ENCODE data around the gene KNG1.

KNG1 gene

GRCh38 chr3:186724911-186725310 is 7.8 kb downstream of the KNG1 start:
- Histone ChIP-seq H3K27ac (replicated peaks) (no peak overlapping the region), H3K27me3 (ENCODE audit: insufficient read depth, poor library complexity, severe bottlenecking) (no peaks in the 10 kb centered on the region), H3K4me3 (replicated peaks; ENCODE audit: insufficient read depth, low read length) (no peak overlapping the region)
- no peak for DNase-seq (ENCODE audit: low read depth in 1 of 2, low spot score in 1 of 2)
- TF ChIP-seq SPI1 (IDR thresholded peaks at IDR 0.05; ENCODE audit: borderline replicate concordance, low read depth) (no peak), REST (IDR thresholded peaks at IDR 0.05; ENCODE audit: insufficient replicate concordance, low read depth) (no peak), CTCF (IDR thresholded peaks at IDR 0.05; ENCODE audit: insufficient read depth, low read length) (no peak), POLR2AphosphoS5 (IDR thresholded peaks at IDR 0.05; ENCODE audit: low read depth) (no peak), GABPA (IDR thresholded peaks at IDR 0.05; ENCODE audit: low read depth) (no peak)

GRCh38 chr3:186732169-186732766 is 15.1 kb downstream of the KNG1 start:
- TF ChIP-seq SPI1 (IDR thresholded peaks at IDR 0.05; ENCODE audit: borderline replicate concordance, low read depth) (no peak), POLR2AphosphoS5 (IDR thresholded peaks at IDR 0.05; ENCODE audit: low read depth) (no peak), CTCF (IDR thresholded peaks at IDR 0.05; ENCODE audit: insufficient read depth, low read length) (no peak), GABPA (IDR thresholded peaks at IDR 0.05; ENCODE audit: low read depth) (no peak), REST (IDR thresholded peaks at IDR 0.05; ENCODE audit: insufficient replicate concordance, low read depth) (no peak)
- no peak for DNase-seq (ENCODE audit: low read depth in 1 of 2, low spot score in 1 of 2)
- Histone ChIP-seq H3K27ac (replicated peaks) (no peak overlapping the region), H3K27me3 (ENCODE audit: insufficient read depth, poor library complexity, severe bottlenecking) (no peaks in the 10 kb centered on the region), H3K4me3 (replicated peaks; ENCODE audit: insufficient read depth, low read length) (no peak overlapping the region)

GRCh38 chr3:186742618-186743380 is 25.6 kb downstream of the KNG1 start:
- Histone ChIP-seq H3K4me3 (replicated peaks; ENCODE audit: insufficient read depth, low read length) (no peak overlapping the region), H3K27ac (replicated peaks) (no peak overlapping the region), H3K27me3 (ENCODE audit: insufficient read depth, poor library complexity, severe bottlenecking) (no peaks in the 10 kb centered on the region)
- TF ChIP-seq CTCF (IDR thresholded peaks at IDR 0.05; ENCODE audit: insufficient read depth, low read length): no peak
- TF ChIP-seq REST (IDR thresholded peaks at IDR 0.05; ENCODE audit: insufficient replicate concordance, low read depth): no peak
- no peak for TF ChIP-seq SPI1 (IDR thresholded peaks at IDR 0.05; ENCODE audit: borderline replicate concordance, low read depth)
- TF ChIP-seq GABPA (IDR thresholded peaks at IDR 0.05; ENCODE audit: low read depth): no peak
- TF ChIP-seq POLR2AphosphoS5 (IDR thresholded peaks at IDR 0.05; ENCODE audit: low read depth): no peak
- DNase-seq (ENCODE audit: low read depth in 1 of 2, low spot score in 1 of 2): no peak

Data from HL-60 (cell line).